Body of pancreas (tissue), 4 donors: Measurements from ENCODE around the gene SCNN1A. TPM values are rescaled to one million over a fixed set of nuclear protein-coding genes. Genes with fewer than 3 reads are reported as not detected.

Experiments
- ATAC-seq: fragments of 150-250 bp; one replicate; pipeline ENCODE4 v1.9.1; 2016
- DNase-seq, 4 donors: peaks; one replicate each; pipeline ENCODE4 v3.0.0-alpha.2; 2019
- H3K27ac ChIP-seq, 4 donors: fragments of 200-600 bp; sonication (generic); 1 replicate in 3 of 4; 2 replicates in 1 of 4; pipeline versions ENCODE4 v1.5.1 to v1.6.1; 2016 to 2019; ENCODE audit warnings: mild to moderate bottlenecking in 1 of 4, mixed read lengths in 1 of 4, moderate library complexity in 1 of 4
- H3K27me3 ChIP-seq, 2 donors: fragments of 200-600 bp; sonication (generic); one replicate each; pipeline ENCODE4 v1.6.0; 2016; ENCODE audit warnings: mild to moderate bottlenecking in 1 of 2
- H3K36me3 ChIP-seq, 2 donors: fragments of 200-600 bp; sonication (generic); replicated peaks in 1 of 2; 2 replicates each; pipeline ENCODE4 v1.5.1; 2016; ENCODE audit warnings: low read depth in 2 of 2; ENCODE audit not compliant: insufficient read depth in 1 of 2
- H3K4me1 ChIP-seq: fragments of 200-600 bp; sonication (generic); one replicate; pipeline ENCODE4 v1.6.0; 2016
- H3K4me3 ChIP-seq, 2 donors: fragments of 200-600 bp; sonication (generic); 1 replicate in 1 of 2; 2 replicates in 1 of 2; pipeline ENCODE4 v1.5.1; 2016 to 2019
- H3K9me3 ChIP-seq, 3 donors: fragments of 200-600 bp; sonication (generic); 1 replicate in 2 of 3; 2 replicates in 1 of 3; pipeline ENCODE4 v1.5.1; 2016
- POLR2A ChIP-seq, 3 donors: fragments of 450-650 bp; IDR thresholded peaks; one replicate each; pipeline ENCODE4 v1.6.1; 2016; ENCODE audit warnings: antibody characterized with exemption in 3 of 3, mild to moderate bottlenecking in 2 of 3
- WGBS, 2 donors: methylation state at CpG; one replicate each; pipeline ENCODE4 v1.1.5; 2017; 5-methylcytosine and 5-hydroxymethylcytosine counted together
- intact Hi-C: fragments of 100-400 bp; cut with DNase I; formaldehyde crosslinking; loops from one replicate; pipeline ENCODE4 v1.15.1; 2023
- total RNA-seq, 2 donors: library from RNA; depleted of rRNA; stranded (reverse); fragments of >200 nt; gene quantifications; one replicate each; pipeline ENCODE4 v1.1.0, GENCODE V29; 2016
- TF ChIP-seq, protein P1 (sequence below), 7 experiments: fragments of 450-650 bp in 4 of 7; fragments of 200-600 bp in 3 of 7; sonication (generic) in 3 of 7; IDR thresholded peaks; one replicate each; pipeline ENCODE4 v1.5.1; 2016 to 2019; ENCODE audit warnings: antibody characterized with exemption in 7 of 7

Gene SCNN1A
- total RNA-seq, 2 donors from 2014 or later, result 62.5 to 112 TPM

DNA sequence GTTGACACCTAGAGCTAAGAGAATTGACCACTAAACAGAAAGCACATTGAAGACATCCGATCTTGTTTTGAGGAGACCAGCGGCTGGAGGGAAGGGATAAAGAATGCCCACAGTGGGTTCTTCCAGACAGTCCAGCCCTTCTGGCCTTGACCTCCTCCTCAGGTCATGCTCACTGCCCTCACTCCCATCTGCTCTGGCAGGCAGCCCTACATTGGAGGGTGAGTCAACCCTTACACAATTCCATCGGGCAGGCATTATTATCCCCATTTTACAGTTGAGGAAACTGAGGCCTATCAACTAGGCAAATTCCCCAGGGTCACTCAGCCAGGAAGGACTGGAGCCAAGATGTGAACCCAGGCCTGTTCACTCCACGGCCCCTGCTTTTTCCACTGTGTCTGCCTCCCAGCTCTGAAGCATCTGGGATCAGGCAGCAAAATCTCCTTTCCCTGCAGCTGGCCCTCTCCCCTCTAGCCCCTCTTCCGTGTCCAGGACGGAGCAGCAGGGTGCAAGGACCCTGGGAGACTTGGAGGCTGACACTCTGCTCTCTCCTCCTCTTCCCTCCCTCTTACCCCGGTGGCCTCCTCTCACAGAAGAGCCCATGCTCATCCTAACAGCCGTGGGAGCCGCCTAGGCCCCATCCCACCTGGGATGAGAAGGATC, 5.3 kb downstream of the SCNN1A start:
- Histone ChIP-seq H3K4me1 (peaks cover 29% of the 10 kb centered on the region), H3K4me3 (no peak overlapping the region), H3K9me3 (no peaks in the 10 kb centered on the region), H3K36me3 (no peaks in the 10 kb centered on the region), H3K27me3 (no peaks in the 10 kb centered on the region), H3K27ac (peak overlapping the region; percentile 33 to 91 (median 87))
- intact Hi-C loops, result loop anchor here (5.0 kb wide), 1 partner anchor 43 kb away; no protein-coding TSS in a partner anchor
- TF ChIP-seq, protein P1, sequence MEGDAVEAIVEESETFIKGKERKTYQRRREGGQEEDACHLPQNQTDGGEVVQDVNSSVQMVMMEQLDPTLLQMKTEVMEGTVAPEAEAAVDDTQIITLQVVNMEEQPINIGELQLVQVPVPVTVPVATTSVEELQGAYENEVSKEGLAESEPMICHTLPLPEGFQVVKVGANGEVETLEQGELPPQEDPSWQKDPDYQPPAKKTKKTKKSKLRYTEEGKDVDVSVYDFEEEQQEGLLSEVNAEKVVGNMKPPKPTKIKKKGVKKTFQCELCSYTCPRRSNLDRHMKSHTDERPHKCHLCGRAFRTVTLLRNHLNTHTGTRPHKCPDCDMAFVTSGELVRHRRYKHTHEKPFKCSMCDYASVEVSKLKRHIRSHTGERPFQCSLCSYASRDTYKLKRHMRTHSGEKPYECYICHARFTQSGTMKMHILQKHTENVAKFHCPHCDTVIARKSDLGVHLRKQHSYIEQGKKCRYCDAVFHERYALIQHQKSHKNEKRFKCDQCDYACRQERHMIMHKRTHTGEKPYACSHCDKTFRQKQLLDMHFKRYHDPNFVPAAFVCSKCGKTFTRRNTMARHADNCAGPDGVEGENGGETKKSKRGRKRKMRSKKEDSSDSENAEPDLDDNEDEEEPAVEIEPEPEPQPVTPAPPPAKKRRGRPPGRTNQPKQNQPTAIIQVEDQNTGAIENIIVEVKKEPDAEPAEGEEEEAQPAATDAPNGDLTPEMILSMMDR (IDR thresholded peaks at IDR 0.05), result no peak
- TF ChIP-seq POLR2A (IDR thresholded peaks at IDR 0.05), result no peak
- DNase-seq (no peak), ATAC-seq (no peak)
- 86 to 89% methylated on average over 9 of the region's 9 CpGs for WGBS, 2 donors

DNA sequence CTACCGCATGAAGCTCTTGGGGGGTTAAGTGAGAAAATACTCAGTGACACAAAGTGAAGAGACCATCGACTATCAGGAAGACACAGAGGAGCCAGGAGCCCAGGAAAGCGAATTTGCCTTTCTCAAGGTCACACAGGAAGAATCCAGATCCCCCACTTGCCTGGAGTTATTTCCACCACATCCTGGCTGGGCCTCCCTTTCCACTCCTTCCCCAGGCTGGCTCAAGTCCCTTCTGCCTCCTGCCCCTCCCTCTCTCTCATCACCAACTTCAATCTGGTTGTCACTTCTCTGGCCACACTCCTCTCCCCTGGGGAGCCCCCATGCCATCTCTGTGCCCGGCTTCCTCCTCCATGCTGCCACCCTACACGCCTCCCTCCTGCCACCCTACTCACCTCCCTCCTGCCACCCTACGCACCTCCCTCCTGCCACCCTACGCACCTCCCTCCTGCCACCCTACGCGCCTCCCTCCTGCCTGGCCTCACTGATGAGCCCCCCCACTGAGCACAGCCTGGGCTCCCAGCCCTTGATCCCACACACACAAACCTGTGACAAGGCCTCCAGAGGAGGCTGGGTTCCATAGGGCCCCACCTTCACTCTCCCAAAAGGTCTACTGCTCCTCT, 6.3 kb downstream of the SCNN1A start:
- 54 to 60% methylated on average over 9 of the region's 9 CpGs for WGBS, 2 donors
- ATAC-seq (peak; percentile 82), DNase-seq (peak in 1 of 4 donors; percentile 77)
- intact Hi-C loops, result no loop called here
- no peak overlapping the region for H3K4me3 ChIP-seq
- H3K4me1 ChIP-seq, result peaks cover 31% of the 10 kb centered on the region
- TF ChIP-seq, protein P1 (IDR thresholded peaks at IDR 0.05), result no peak
- peak in 2 of 3 donors; percentile 21 to 43 for TF ChIP-seq POLR2A (IDR thresholded peaks at IDR 0.05)
- H3K27me3 ChIP-seq, result no peaks in the 10 kb centered on the region
- peak overlapping the region in 3 of 4 donors; percentile 49 to 90 (median 84) for H3K27ac ChIP-seq
- no peaks in the 10 kb centered on the region for H3K36me3 ChIP-seq
- H3K9me3 ChIP-seq, result no peaks in the 10 kb centered on the region

DNA sequence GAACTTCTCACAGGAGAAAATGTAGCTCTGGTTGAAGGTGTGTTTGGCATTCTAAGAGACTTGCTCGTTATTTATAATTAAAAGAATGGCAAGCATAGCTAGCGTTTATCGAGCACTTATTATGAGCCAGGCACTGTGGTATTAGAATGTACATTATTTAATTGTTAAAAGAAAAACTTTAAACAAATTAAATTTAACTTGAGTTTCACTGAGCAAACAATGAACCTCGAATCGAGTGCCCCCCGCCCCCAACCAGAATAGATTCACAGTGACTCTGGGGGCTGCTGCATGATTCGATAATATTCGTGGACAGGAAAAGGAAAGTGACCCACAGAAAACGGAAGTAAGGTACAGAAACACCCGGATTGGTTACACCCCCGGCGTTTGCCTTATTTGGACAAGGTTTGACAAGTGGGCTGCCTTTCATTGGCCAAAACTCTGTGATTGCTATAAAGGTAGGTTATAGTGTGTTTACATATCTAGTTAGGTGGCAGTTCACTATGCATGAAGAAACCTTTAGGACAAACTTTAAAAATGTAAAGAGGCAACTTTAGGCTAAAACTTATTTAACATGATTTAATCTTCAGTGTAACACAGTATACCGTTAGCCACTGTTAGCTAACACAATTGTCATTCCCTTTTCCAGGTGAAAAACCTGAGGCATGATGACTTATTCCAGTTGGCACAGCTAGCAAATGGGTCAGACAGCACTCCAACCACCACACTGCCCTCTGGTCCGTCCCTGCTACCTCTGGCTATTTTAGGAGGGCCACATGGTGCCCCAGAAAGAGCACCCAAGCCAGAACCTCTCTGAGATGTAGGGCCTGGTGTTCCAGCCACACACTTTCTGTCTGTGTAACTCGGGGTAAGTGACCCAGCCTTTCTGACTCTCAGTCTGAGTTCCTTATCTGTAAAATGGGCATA, 7.1 kb downstream of the SCNN1A start:
- intact Hi-C loops, result no loop called here
- DNase-seq (no peak), ATAC-seq (no peak)
- H3K9me3 ChIP-seq, result no peaks in the 10 kb centered on the region
- peak overlapping the region in 3 of 4 donors; percentile 49 to 90 (median 84) for H3K27ac ChIP-seq
- H3K4me1 ChIP-seq, result peaks cover 39% of the 10 kb centered on the region
- H3K27me3 ChIP-seq, result no peaks in the 10 kb centered on the region
- H3K4me3 ChIP-seq, result no peak overlapping the region
- H3K36me3 ChIP-seq, result no peaks in the 10 kb centered on the region
- TF ChIP-seq POLR2A (IDR thresholded peaks at IDR 0.05), result no peak
- TF ChIP-seq, protein P1 (IDR thresholded peaks at IDR 0.05), result no peak
- 57 to 63% methylated on average over 15 of the region's 15 CpGs for WGBS, 2 donors

DNA sequence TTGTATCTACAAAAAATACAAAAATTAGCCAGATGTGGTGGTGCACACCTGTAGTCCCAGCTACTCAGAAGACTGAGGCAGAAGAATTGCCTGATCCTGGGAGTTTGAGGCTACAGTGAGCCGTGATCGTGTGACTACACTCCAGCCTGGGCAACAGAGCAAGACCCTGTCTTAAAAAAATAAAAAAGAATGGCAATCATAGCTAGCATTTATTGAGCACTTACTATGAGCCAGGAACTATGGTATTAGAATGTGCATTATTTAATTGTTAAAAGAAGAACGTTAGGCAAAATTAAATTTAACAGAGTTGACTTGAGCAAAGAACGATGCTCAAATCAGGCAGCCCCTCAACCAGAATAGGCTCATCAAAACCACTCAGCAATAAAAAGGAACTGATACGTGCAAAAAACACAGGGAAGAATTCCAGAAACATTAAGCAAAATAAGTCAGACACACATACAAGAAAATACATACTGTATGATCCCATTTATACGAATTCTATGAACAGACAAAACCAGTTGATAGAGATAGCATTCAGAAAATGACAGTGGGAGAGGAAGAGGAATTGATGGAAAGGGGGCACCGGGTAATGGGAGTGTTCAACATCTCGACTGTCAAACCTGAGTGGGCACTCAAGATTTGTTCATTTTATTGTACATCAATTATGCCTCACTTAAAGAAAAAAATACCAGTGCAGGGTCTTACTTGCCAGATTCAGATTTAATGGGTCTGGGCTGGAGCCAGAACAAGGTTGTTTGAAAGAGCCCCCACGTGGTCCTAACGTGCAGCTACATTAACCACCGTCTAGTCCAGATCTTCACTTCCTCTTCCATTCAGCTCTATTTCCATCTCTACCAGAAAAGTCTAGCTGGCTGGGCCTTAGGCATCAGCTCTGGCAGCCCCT, 8.0 kb downstream of the SCNN1A start:
- DNase-seq (no peak), ATAC-seq (no peak)
- Histone ChIP-seq H3K9me3 (no peaks in the 10 kb centered on the region), H3K36me3 (no peaks in the 10 kb centered on the region), H3K27ac (peak overlapping the region in 1 of 4 donors; percentile 90), H3K4me3 (no peak overlapping the region), H3K4me1 (peaks cover 34% of the 10 kb centered on the region), H3K27me3 (no peaks in the 10 kb centered on the region)
- 53 to 56% methylated on average over 11 of the region's 11 CpGs for WGBS, 2 donors
- intact Hi-C loops, result no loop called here
- no peak for TF ChIP-seq POLR2A (IDR thresholded peaks at IDR 0.05)
- TF ChIP-seq, protein P1 (IDR thresholded peaks at IDR 0.05), result peak in 2 of 7 experiments; percentile 15 to 20
